Osteoblast (primary cell): ENCODE results near the gene EFCAB8. TPM values are rescaled to one million over a fixed set of nuclear protein-coding genes. Genes with fewer than 3 reads are reported as not detected.

Source experiments
- DNase-seq: peaks from one replicate; pipeline ENCODE4 v3.0.0; 2011; ENCODE audit warnings: low spot score, mixed read lengths; ENCODE audit not compliant: insufficient read length; ENCODE audit errors: missing footprints
- H2AFZ ChIP-seq: 2 replicates; pipeline ENCODE4 v1.6.0; 2011; ENCODE audit warnings: mild to moderate bottlenecking, low read length
- H3K27ac ChIP-seq: 2 replicates; pipeline ENCODE4 v1.5.1; 2011; ENCODE audit warnings: mild to moderate bottlenecking, low read depth, low read length, moderate library complexity
- H3K27me3 ChIP-seq: 2 replicates; pipeline ENCODE4 v1.6.0; 2012; ENCODE audit warnings: mild to moderate bottlenecking, control low read depth, inconsistent platforms, low read length, moderate library complexity; ENCODE audit not compliant: insufficient read depth
- H3K36me3 ChIP-seq: 2 replicates; pipeline ENCODE4 v1.5.1; 2011; ENCODE audit warnings: mild to moderate bottlenecking, low read length, control low read depth, moderate library complexity; ENCODE audit not compliant: insufficient read depth
- H3K4me1 ChIP-seq: 2 replicates; pipeline ENCODE4 v1.5.1; 2011; ENCODE audit warnings: mild to moderate bottlenecking, low read length, control low read depth, moderate library complexity; ENCODE audit not compliant: insufficient read depth
- H3K4me2 ChIP-seq: 2 replicates; pipeline ENCODE4 v1.6.0; 2011; ENCODE audit warnings: mild to moderate bottlenecking, low read length; ENCODE audit not compliant: insufficient read depth
- H3K4me3 ChIP-seq: fragments of 200-600 bp; sonication (generic); 3 replicates; pipeline ENCODE4 v1.5.1; 2012; ENCODE audit warnings: mild to moderate bottlenecking, low read length, inconsistent platforms; ENCODE audit not compliant: insufficient read depth
- H3K79me2 ChIP-seq: 2 replicates; pipeline ENCODE4 v1.6.0; 2012; ENCODE audit warnings: mild to moderate bottlenecking, low read length, control low read depth, inconsistent platforms; ENCODE audit not compliant: insufficient read depth
- H3K9me3 ChIP-seq: 2 replicates; pipeline ENCODE4 v1.5.1; 2011; ENCODE audit warnings: low read depth, low read length, control low read depth
- H4K20me1 ChIP-seq: 2 replicates; pipeline ENCODE4 v1.6.0; 2012; ENCODE audit warnings: mild to moderate bottlenecking, low read length, control low read depth; ENCODE audit not compliant: insufficient read depth
- total RNA-seq: library from RNA; depleted of rRNA; stranded (reverse); fragments of >200 nt; gene quantifications from 2 replicates; pipeline ENCODE4 v1.2.3, GENCODE V29; 2012
- TF ChIP-seq, protein P1 (sequence below): IDR thresholded peaks from 2 replicates; pipeline ENCODE4 v1.5.1; 2011; ENCODE audit warnings: mild to moderate bottlenecking, low read depth, low read length, moderate library complexity; ENCODE audit errors: extremely low read depth

Gene EFCAB8
- total RNA-seq, 1 donor, result 1.4 TPM

DNA sequence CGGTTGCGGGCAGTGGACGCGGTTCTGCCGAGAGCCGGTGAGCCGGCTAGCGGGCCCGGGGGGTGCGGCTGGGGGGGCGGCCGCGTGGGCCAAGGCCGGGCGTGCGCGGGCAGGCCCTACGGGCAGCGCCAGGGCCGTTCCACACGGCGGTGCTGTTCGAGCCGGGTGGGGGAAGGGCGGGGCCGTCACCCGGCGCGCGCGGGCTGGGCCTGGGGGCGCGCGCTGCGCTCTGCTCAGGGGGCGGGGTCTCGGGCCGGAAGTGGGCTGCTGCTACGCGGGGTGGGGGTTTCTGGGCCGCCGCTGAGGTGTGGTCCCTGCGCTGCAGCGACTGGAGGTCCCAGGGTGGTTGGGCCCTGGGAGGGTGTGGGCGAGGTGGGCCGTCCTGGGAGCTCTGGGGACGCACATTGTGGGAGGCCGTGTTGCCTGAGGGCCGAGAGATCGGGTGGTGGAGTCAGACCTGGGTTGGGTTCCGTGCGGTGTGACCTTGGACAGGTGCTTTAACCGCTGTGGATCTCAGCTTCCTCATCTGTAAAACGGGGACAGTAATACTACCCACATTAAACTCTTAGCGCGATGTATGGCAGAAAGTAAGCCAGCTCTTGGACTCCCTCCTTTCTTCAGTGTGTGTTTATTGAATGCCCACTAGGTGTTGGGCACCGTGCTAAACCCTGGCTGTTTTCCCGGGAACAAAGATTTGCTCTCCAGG lies 38.6 kb upstream of the EFCAB8 start:
- TF ChIP-seq, protein P1, sequence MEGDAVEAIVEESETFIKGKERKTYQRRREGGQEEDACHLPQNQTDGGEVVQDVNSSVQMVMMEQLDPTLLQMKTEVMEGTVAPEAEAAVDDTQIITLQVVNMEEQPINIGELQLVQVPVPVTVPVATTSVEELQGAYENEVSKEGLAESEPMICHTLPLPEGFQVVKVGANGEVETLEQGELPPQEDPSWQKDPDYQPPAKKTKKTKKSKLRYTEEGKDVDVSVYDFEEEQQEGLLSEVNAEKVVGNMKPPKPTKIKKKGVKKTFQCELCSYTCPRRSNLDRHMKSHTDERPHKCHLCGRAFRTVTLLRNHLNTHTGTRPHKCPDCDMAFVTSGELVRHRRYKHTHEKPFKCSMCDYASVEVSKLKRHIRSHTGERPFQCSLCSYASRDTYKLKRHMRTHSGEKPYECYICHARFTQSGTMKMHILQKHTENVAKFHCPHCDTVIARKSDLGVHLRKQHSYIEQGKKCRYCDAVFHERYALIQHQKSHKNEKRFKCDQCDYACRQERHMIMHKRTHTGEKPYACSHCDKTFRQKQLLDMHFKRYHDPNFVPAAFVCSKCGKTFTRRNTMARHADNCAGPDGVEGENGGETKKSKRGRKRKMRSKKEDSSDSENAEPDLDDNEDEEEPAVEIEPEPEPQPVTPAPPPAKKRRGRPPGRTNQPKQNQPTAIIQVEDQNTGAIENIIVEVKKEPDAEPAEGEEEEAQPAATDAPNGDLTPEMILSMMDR, result no peak
- DNase-seq, result peak; percentile 93
- Histone ChIP-seq H3K36me3 (no peaks in the 10 kb centered on the region), H3K27me3 (no peaks in the 10 kb centered on the region), H3K27ac (peak overlapping the region; percentile 71), H3K4me3 (peak overlapping the region; percentile 82), H3K79me2 (peaks cover 53% of the 10 kb centered on the region), H3K4me2 (peak overlapping the region; percentile 99), H3K9me3 (no peaks in the 10 kb centered on the region), H3K4me1 (peaks cover 35% of the 10 kb centered on the region), H2AFZ (peak overlapping the region; percentile 62), H4K20me1 (peaks cover 48% of the 10 kb centered on the region)

DNA sequence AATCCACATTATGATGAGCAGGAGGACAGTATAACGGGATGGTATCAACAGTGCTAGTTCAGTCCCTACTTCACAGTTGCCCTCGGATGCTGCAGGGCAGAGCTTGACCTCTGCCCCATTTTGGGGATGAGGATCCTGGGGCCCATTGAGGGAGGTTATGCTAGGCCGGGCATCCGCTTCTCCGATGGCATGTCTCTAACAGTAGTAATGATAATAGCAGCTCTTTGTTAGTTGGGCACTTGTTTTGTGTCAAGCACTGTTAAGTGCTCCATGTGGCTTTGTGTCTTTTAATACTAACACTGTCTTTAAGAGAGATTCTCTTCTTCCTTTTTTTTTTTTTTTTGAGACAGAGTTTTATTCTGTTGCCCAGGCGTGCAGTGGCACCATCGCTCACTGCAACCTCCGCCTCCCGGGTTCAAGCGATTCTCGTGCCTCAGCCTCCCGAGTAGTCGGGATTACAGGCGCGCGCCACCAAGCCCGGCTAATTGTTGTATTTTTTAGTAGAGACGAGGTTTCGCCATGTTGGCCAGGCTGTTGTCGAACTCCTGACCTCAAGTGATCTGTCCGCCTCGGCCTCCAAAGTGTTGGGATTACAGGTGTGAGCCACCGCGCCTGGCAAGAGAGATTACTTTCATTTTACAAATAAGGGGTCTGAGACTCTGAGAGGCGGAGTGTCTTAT lies 37.9 kb upstream of the EFCAB8 start:
- Histone ChIP-seq H3K4me1 (peaks cover 35% of the 10 kb centered on the region), H3K4me3 (peak overlapping the region; percentile 82), H2AFZ (no peak overlapping the region), H4K20me1 (peaks cover 52% of the 10 kb centered on the region), H3K4me2 (peak overlapping the region; percentile 99), H3K9me3 (no peaks in the 10 kb centered on the region), H3K27ac (peak overlapping the region; percentile 71), H3K79me2 (peaks cover 60% of the 10 kb centered on the region), H3K27me3 (no peaks in the 10 kb centered on the region), H3K36me3 (peaks cover 2% of the 10 kb centered on the region)
- DNase-seq, result peak; percentile 79
- TF ChIP-seq, protein P1, result no peak

DNA sequence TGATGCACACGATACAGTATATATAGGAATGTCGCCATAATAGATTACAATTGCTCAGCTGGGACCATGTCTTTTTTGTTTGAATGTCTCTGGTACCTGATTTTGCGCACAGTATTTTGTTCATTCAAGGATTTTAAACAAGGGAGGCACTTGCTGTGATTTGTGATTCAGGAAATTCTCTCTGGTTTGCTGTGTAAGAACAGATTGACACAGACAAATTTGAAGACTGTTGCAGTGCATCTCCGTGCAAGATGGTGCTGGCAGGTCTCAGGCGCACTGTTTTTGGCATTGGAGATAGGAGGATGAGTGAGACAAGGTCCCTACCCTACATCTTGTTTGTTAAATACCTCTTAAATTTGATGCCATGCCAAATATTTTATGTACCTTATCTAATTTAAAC lies 36.5 kb upstream of the EFCAB8 start:
- peaks cover 53% of the 10 kb centered on the region for H4K20me1 ChIP-seq
- peak overlapping the region; percentile 71 for H3K27ac ChIP-seq
- H2AFZ ChIP-seq, result no peak overlapping the region
- H3K79me2 ChIP-seq, result peaks cover 71% of the 10 kb centered on the region
- H3K4me2 ChIP-seq, result peak overlapping the region; percentile 99
- peaks cover 35% of the 10 kb centered on the region for H3K4me1 ChIP-seq
- DNase-seq, result no peak
- peaks cover 12% of the 10 kb centered on the region for H3K36me3 ChIP-seq
- TF ChIP-seq, protein P1, result no peak
- H3K9me3 ChIP-seq, result no peaks in the 10 kb centered on the region
- H3K27me3 ChIP-seq, result no peaks in the 10 kb centered on the region
- H3K4me3 ChIP-seq, result no peak overlapping the region

DNA sequence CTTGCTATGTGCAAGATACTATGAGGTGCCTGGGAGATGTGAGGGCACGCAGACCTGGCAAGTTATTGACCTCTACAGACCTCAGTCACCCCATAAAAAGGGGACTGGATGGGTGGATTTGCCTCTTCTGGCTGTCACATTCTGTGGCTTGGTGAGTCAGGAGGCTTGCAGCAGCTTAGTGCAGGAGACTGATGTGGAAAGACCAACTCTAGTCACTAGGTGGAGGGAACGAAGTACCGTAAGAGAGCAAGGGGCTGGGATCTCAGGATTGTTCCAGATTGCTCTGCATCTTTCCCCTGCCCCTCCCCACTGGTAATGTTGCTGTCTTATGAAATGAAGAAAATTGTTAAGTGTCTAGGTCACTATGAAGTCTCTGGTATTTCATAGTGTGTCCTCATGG lies 35.6 kb upstream of the EFCAB8 start:
- H2AFZ ChIP-seq, result no peak overlapping the region
- H3K4me3 ChIP-seq, result peak overlapping the region; percentile 1
- H4K20me1 ChIP-seq, result peaks cover 57% of the 10 kb centered on the region

More for the DNA sequence above, 35.6 kb upstream of the EFCAB8 start:
- Histone ChIP-seq H3K4me1 (peaks cover 39% of the 10 kb centered on the region), H3K27ac (peak overlapping the region; percentile 71), H3K9me3 (no peaks in the 10 kb centered on the region), H3K27me3 (no peaks in the 10 kb centered on the region), H3K79me2 (peaks cover 79% of the 10 kb centered on the region), H3K4me2 (peak overlapping the region; percentile 47), H3K36me3 (peaks cover 19% of the 10 kb centered on the region)
- TF ChIP-seq, protein P1, result peak; percentile 30
- peak; percentile 82 for DNase-seq
